PC-3 (cell line): ENCODE data around the gene HOXC13. TPM values are rescaled to one million over a fixed set of nuclear protein-coding genes. Genes with fewer than 3 reads are reported as not detected.

ENCODE experiments used
- ATAC-seq: fragments of 200-7000 bp; cut with Tn5 transposase; 2 replicates; pipeline ENCODE4 v1.9.1; 2020; ENCODE audit warnings: mild to moderate bottlenecking, moderate library complexity
- BruUV-seq: library from RNA; stranded (reverse); fragments of 400-500 nt; replicated peaks from 2 replicates; lab custom pipeline; 2021; lab: Mats Ljungman, UMichigan
- CTCF ChIA-PET: fragments of 300-600 bp; sonication (Branson Sonifier 250); formaldehyde crosslinking; loops from one replicate; lab custom pipeline; 2022; ENCODE audit warnings: antibody characterized with exemption; lab: Charles Lee
- POLR2A ChIA-PET: fragments of 300-600 bp; sonication (Branson Sonifier 250); formaldehyde crosslinking; loops from one replicate; lab custom pipeline; 2022; ENCODE audit warnings: antibody characterized with exemption; ENCODE audit not compliant: unreplicated experiment; lab: Charles Lee
- DNase-seq: peaks from one replicate; pipeline ENCODE4 v3.0.0-alpha.2; 2015
- H2AFZ ChIP-seq: fragments of 300-600 bp; sonication (generic); 2 replicates; pipeline ENCODE4 v1.6.0; 2016; ENCODE audit warnings: antibody characterized with exemption, low read length
- H3F3A ChIP-seq: fragments of 300-600 bp; sonication (generic); one replicate; pipeline ENCODE4 v1.6.0; 2017; ENCODE audit warnings: antibody characterized with exemption, low read length, control low read depth, mild to moderate bottlenecking; ENCODE audit not compliant: unreplicated experiment
- H3K27ac ChIP-seq: fragments of 300-600 bp; sonication (generic); 2 replicates; pipeline ENCODE4 v1.5.1; 2016; ENCODE audit warnings: mild to moderate bottlenecking, low read length
- H3K27me3 ChIP-seq: fragments of 300-600 bp; sonication (generic); 2 replicates; pipeline ENCODE4 v1.6.1; 2016; ENCODE audit warnings: low read length, mixed read lengths
- H3K36me3 ChIP-seq: fragments of 300-600 bp; sonication (generic); 2 replicates; pipeline ENCODE4 v1.6.1; 2016; ENCODE audit warnings: low read depth, mixed run types, low read length, mixed read lengths
- H3K4me1 ChIP-seq: fragments of 300-600 bp; sonication (generic); 2 replicates; pipeline ENCODE4 v1.5.1; 2016; ENCODE audit warnings: low read length; ENCODE audit not compliant: insufficient read depth
- H3K4me2 ChIP-seq: fragments of 300-600 bp; sonication (generic); 2 replicates; pipeline ENCODE4 v1.6.0; 2016; ENCODE audit warnings: low read length
- H3K4me3 ChIP-seq: fragments of 300-600 bp; sonication (generic); 2 replicates; pipeline ENCODE4 v1.5.1; 2016; ENCODE audit warnings: mild to moderate bottlenecking, low read length, mixed read lengths
- H3K79me2 ChIP-seq: fragments of 300-600 bp; sonication (generic); 2 replicates; pipeline ENCODE4 v1.6.1; 2017; ENCODE audit warnings: low read length, mixed read lengths
- H3K9ac ChIP-seq: fragments of 300-600 bp; sonication (generic); 2 replicates; pipeline ENCODE4 v1.6.0; 2016; ENCODE audit warnings: mild to moderate bottlenecking, low read length
- H3K9me2 ChIP-seq: fragments of 300-600 bp; sonication (generic); replicated peaks from 2 replicates; pipeline ENCODE4 v1.6.1; 2016; ENCODE audit warnings: mixed run types, low read length, mixed read lengths
- H3K9me3 ChIP-seq: fragments of 300-600 bp; sonication (generic); 2 replicates; pipeline ENCODE4 v1.6.1; 2016; ENCODE audit warnings: low read length, mixed read lengths
- H4K20me1 ChIP-seq: fragments of 300-600 bp; sonication (generic); 2 replicates; pipeline ENCODE4 v1.6.1; 2016; ENCODE audit warnings: low read length, mixed read lengths
- CTCF ChIP-seq: fragments of 300-600 bp; sonication (generic); conservative IDR thresholded peaks from 2 replicates; pipeline ENCODE4 v1.5.1; 2017; ENCODE audit warnings: antibody characterized with exemption, low read depth, mild to moderate bottlenecking, low read length
- EZH2 ChIP-seq: fragments of 300-600 bp; sonication (generic); IDR thresholded peaks from one replicate; pipeline ENCODE4 v1.6.1; 2017; ENCODE audit warnings: antibody characterized with exemption, mild to moderate bottlenecking, low read length; ENCODE audit not compliant: unreplicated experiment
- EZH2phosphoT487 ChIP-seq: fragments of 300-600 bp; sonication (generic); IDR thresholded peaks from 2 replicates; pipeline ENCODE4 v1.6.1; 2018; ENCODE audit warnings: mild to moderate bottlenecking, antibody characterized with exemption, low read length, borderline replicate concordance
- intact Hi-C: fragments of 100-400 bp; cut with micrococcal nuclease; formaldehyde crosslinking; loops from 2 replicates; pipeline ENCODE4 v1.9.0; 2023
- total RNA-seq: library from RNA; depleted of rRNA; stranded (reverse); fragments of >200 nt; gene quantifications from 2 replicates; pipeline ENCODE4 v1.2.3, GENCODE V29; 2014

HOXC13 gene
- total RNA-seq, 1 experiment from 2014 or later: 9.0 TPM

- H3K4me1 ChIP-seq: peaks cover 7% of the 10 kb centered on the region
- intact Hi-C loops: no loop called here
- no peaks in the 10 kb centered on the region for H3K9me3 ChIP-seq
- CTCF ChIA-PET: interaction anchor here (0.7 kb wide), 1 partner anchor 10 kb away, joined by 3 read pairs; no protein-coding TSS in a partner anchor
- H3K9me2 ChIP-seq: no peaks in the 10 kb centered on the region
- no peak overlapping the region for H3K4me3 ChIP-seq
- H3K27me3 ChIP-seq: no peaks in the 10 kb centered on the region
- TF ChIP-seq EZH2 (no peak), EZH2phosphoT487 (no peak), CTCF (no peak)
- POLR2A ChIA-PET: no interaction called here
- H3K27ac ChIP-seq: no peak overlapping the region
- H3K9ac ChIP-seq: no peak overlapping the region
- H2AFZ ChIP-seq: no peak overlapping the region
- no peaks in the 10 kb centered on the region for H3K79me2 ChIP-seq
- no peaks in the 10 kb centered on the region for H3K36me3 ChIP-seq
- DNase-seq: no peak
- H3F3A ChIP-seq: no peaks in the 10 kb centered on the region
- BruUV-seq: no TSS peak
- no peaks in the 10 kb centered on the region for H4K20me1 ChIP-seq
- ATAC-seq: no peak
- H3K4me2 ChIP-seq: no peak overlapping the region
These were observed 28.8 kb downstream of the HOXC13 start for GRCh38 chr12:53967421-53967925.

- intact Hi-C loops: no loop called here
- no TSS peak for BruUV-seq
- H4K20me1 ChIP-seq: no peaks in the 10 kb centered on the region
These were observed 29.8 kb downstream of the HOXC13 start for GRCh38 chr12:53968214-53969127.

More at GRCh38 chr12:53968214-53969127, 29.8 kb downstream of the HOXC13 start:
- ChIA-PET POLR2A (no interaction called here), CTCF (interaction anchor here (0.6 kb wide), 1 partner anchor 436 kb away, joined by 9 read pairs; no protein-coding TSS in a partner anchor)
- no peaks in the 10 kb centered on the region for H3K36me3 ChIP-seq
- no peaks in the 10 kb centered on the region for H3K9me3 ChIP-seq
- H3K9ac ChIP-seq: no peak overlapping the region
- DNase-seq (no peak), ATAC-seq (no peak)
- TF ChIP-seq CTCF (no peak), EZH2phosphoT487 (no peak), EZH2 (no peak)
- no peak overlapping the region for H3K4me2 ChIP-seq
- no peaks in the 10 kb centered on the region for H3K9me2 ChIP-seq
- H2AFZ ChIP-seq: no peak overlapping the region
- no peak overlapping the region for H3K4me3 ChIP-seq
- no peaks in the 10 kb centered on the region for H3K27me3 ChIP-seq
- no peaks in the 10 kb centered on the region for H3K79me2 ChIP-seq
- H3K4me1 ChIP-seq: peaks cover 13% of the 10 kb centered on the region
- no peaks in the 10 kb centered on the region for H3F3A ChIP-seq
- H3K27ac ChIP-seq: no peak overlapping the region
